HepG2 (cell line): Measurements from ENCODE around the gene SNX30. TPM values are rescaled to one million over a fixed set of nuclear protein-coding genes. Genes with fewer than 3 reads are reported as not detected.

Experiments
- ATAC-seq: fragments of 200-7000 bp; cut with Tn5 transposase; 3 replicates; pipeline ENCODE4 v1.9.1; 2020; ENCODE audit warnings: mild to moderate bottlenecking, moderate library complexity
- BruUV-seq: library from RNA; stranded (reverse); fragments of 400-500 nt; replicated peaks from 2 replicates; lab custom pipeline; 2021; lab: Mats Ljungman, UMichigan
- CTCF ChIA-PET: fragments of 300-600 bp; formaldehyde crosslinking; extraction: SDS; loops from one replicate; lab custom pipeline; 2021; ENCODE audit warnings: low total read pairs, inconsistent platforms, low intra/inter-chr PET ratio; lab: Yijun Ruan, JAX
- POLR2A ChIA-PET: fragments of 350-600 bp; sonication (Branson Sonifier 250); formaldehyde crosslinking; loops from one replicate; lab custom pipeline; 2020; ENCODE audit warnings: antibody characterized with exemption, inconsistent platforms; lab: Yijun Ruan, JAX
- DNase-seq: peaks from one replicate; pipeline ENCODE4 v3.0.0-alpha.2; 2015; ENCODE audit warnings: low spot score
- FAIRE-seq: peaks from 3 replicates; lab custom pipeline; 2011; peaks lifted over from hg19 to GRCh38; lab: Jason Lieb, UNC
- H2AFZ ChIP-seq: one replicate; pipeline ENCODE4 v1.6.1; 2011; ENCODE audit warnings: low read length, inconsistent platforms
- H3K27ac ChIP-seq: fragments of 300-600 bp; 3 replicates; pipeline ENCODE4 v1.8.0; 2011; ENCODE audit warnings: mixed run types, mild to moderate bottlenecking, mixed read lengths, low read length, inconsistent platforms; ENCODE audit not compliant: insufficient read depth; ENCODE audit errors: extremely low read length
- H3K27me3 ChIP-seq, 2 experiments: fragments of 200-600 bp in 1 of 2; 2 replicates in 1 of 2; 3 replicates in 1 of 2; pipeline versions ENCODE4 v1.6.0 to v1.8.0; 2011; ENCODE audit warnings: low read length in 2 of 2, mild to moderate bottlenecking in 2 of 2, moderate library complexity in 2 of 2, inconsistent platforms in 1 of 2; ENCODE audit not compliant: insufficient read depth in 2 of 2, control insufficient read depth in 1 of 2
- H3K36me3 ChIP-seq, 2 experiments: fragments of 200-600 bp in 1 of 2; replicated peaks in 1 of 2; 2 replicates in 1 of 2; 3 replicates in 1 of 2; pipeline versions ENCODE4 v1.5.1 to v1.8.0; 2011; ENCODE audit warnings: low read length in 2 of 2, inconsistent platforms in 1 of 2; ENCODE audit not compliant: insufficient read depth in 2 of 2, control insufficient read depth in 1 of 2
- H3K4me1 ChIP-seq: 2 replicates; pipeline ENCODE4 v1.5.1; 2012; ENCODE audit warnings: low read length, inconsistent platforms; ENCODE audit not compliant: insufficient read depth
- H3K4me2 ChIP-seq: 2 replicates; pipeline ENCODE4 v1.6.0; 2011; ENCODE audit warnings: low read depth, low read length, inconsistent platforms
- H3K4me3 ChIP-seq, 3 experiments: fragments of 200-600 bp in 1 of 3; sonication (generic), shearing (Covaris generic) in 1 of 3; replicated peaks in 1 of 3; 2 replicates each; pipeline ENCODE4 v1.5.1; 2011 to 2016; ENCODE audit warnings: low read length in 3 of 3, inconsistent platforms in 2 of 3, low read depth in 2 of 3, mild to moderate bottlenecking in 2 of 3, control low read depth in 1 of 3, mixed read lengths in 1 of 3; ENCODE audit not compliant: insufficient read depth in 1 of 3
- H3K79me2 ChIP-seq: one replicate; pipeline ENCODE4 v1.6.1; 2011; ENCODE audit warnings: low read length, inconsistent platforms; ENCODE audit not compliant: insufficient read depth
- H3K9ac ChIP-seq: 2 replicates; pipeline ENCODE4 v1.6.0; 2011; ENCODE audit warnings: mild to moderate bottlenecking, low read depth, low read length, inconsistent platforms; ENCODE audit not compliant: insufficient read depth
- H3K9me3 ChIP-seq: 2 replicates; pipeline ENCODE4 v1.5.1; 2012; ENCODE audit warnings: mild to moderate bottlenecking, low read length
- H4K20me1 ChIP-seq: 2 replicates; pipeline ENCODE4 v1.6.0; 2011; ENCODE audit warnings: inconsistent platforms, mild to moderate bottlenecking, low read length, moderate library complexity; ENCODE audit not compliant: insufficient read depth
- CBX5 ChIP-seq: sonication (generic); formaldehyde crosslinking; IDR thresholded peaks from 2 replicates; pipeline ENCODE4 v1.4.0; 2020; ENCODE audit warnings: missing genetic modification reagents, borderline replicate concordance
- ELF1 ChIP-seq: sonication (generic); formaldehyde crosslinking; IDR thresholded peaks from 2 replicates; pipeline ENCODE4 v1.4.0; 2020; ENCODE audit warnings: missing genetic modification reagents
- ERF ChIP-seq: IDR thresholded peaks from 2 replicates; pipeline ENCODE4 v1.6.1; 2018; ENCODE audit warnings: missing biosample characterization, missing genetic modification reagents
- KAT8 ChIP-seq: IDR thresholded peaks from 2 replicates; pipeline ENCODE4 v1.6.1; 2016; ENCODE audit warnings: missing genetic modification reagents, missing compliant biosample characterization
- KDM2A ChIP-seq: sonication (generic); formaldehyde crosslinking; IDR thresholded peaks from 2 replicates; pipeline ENCODE4 v1.4.0; 2020; ENCODE audit warnings: low read depth, missing genetic modification reagents, borderline replicate concordance
- KDM5A ChIP-seq: fragments of 200-600 bp; sonication (generic); IDR thresholded peaks from 2 replicates; pipeline ENCODE4 v1.7.0; 2018; ENCODE audit warnings: antibody characterized with exemption, mild to moderate bottlenecking, low read length, borderline replicate concordance
- KLF16 ChIP-seq, 2 experiments: sonication (generic) in 1 of 2; formaldehyde crosslinking in 1 of 2; IDR thresholded peaks; 2 replicates each; pipeline versions ENCODE4 v1.6.1 to v1.8.0; 2016 to 2023; ENCODE audit warnings: missing genetic modification reagents in 2 of 2, missing compliant biosample characterization in 1 of 2
- POGZ ChIP-seq: sonication (generic); formaldehyde crosslinking; IDR thresholded peaks from 2 replicates; pipeline ENCODE4 v1.4.0; 2020; ENCODE audit warnings: mild to moderate bottlenecking, missing genetic modification reagents
- SP140L ChIP-seq: sonication (generic); formaldehyde crosslinking; IDR thresholded peaks from 2 replicates; pipeline ENCODE4 v1.4.0; 2020; ENCODE audit warnings: missing genetic modification reagents, borderline replicate concordance
- ZNF570 ChIP-seq: sonication (generic); formaldehyde crosslinking; IDR thresholded peaks from 2 replicates; pipeline ENCODE4 v1.4.0; 2020; ENCODE audit warnings: mild to moderate bottlenecking, missing genetic modification reagents, borderline replicate concordance
- WGBS: methylation state at CpG from one replicate; pipeline ENCODE4 v1.1.6; 2017; ENCODE audit warnings: low lambda C conversion rate; 5-methylcytosine and 5-hydroxymethylcytosine counted together
- in situ Hi-C: cut with HindIII; loops from 2 replicates; pipeline ENCODE4 v1.10.0; 2017; ENCODE audit warnings: low pct_unique_long_range_greater_than_20kb; ENCODE audit not compliant: extremely low pct_ligation_motif_present
- intact Hi-C: fragments of 100-400 bp; cut with micrococcal nuclease; formaldehyde crosslinking; loops from one replicate; pipeline ENCODE4 v1.10.0; 2022; ENCODE audit not compliant: unreplicated experiment
- polyA plus RNA-seq, 8 experiments: library from polyadenylated mRNA; depleted of rRNA in 3 of 8; stranded (reverse) in 7 of 8; unstranded in 1 of 8; fragments of >200 nt; fragmentation: Illumina TruSeq in 4 of 8; extraction: Trizol in 4 of 8; gene quantifications; 2 replicates each; pipeline versions ENCODE4 v1.2.1 to v1.2.3, GENCODE V29; 2011 to 2016; ENCODE audit warnings: low read depth in 4 of 8, missing spikeins in 1 of 8, mixed read lengths in 1 of 8; ENCODE audit not compliant: insufficient read depth in 1 of 8
- total RNA-seq, 5 experiments: library from RNA; depleted of rRNA; stranded (reverse); fragments of >200 nt; fragmentation: Illumina TruSeq; extraction: Trizol; gene quantifications; 2 replicates each; pipeline ENCODE4 v1.2.3, GENCODE V29; 2016; ENCODE audit warnings: low read depth in 1 of 5

SNX30 gene
- total and polyA plus RNA-seq, 2 of the 13 experiments (the other 11 are each of a cell fraction or from before 2014, with no cell fraction given): 4.4 to 12.4 TPM

- no peak overlapping the region for H3K27ac ChIP-seq
- WGBS: 96% methylated on average over 4 of the region's 4 CpGs
- H3K9ac ChIP-seq: no peak overlapping the region
- no peaks in the 10 kb centered on the region for H3K9me3 ChIP-seq
- intact Hi-C loops (no loop called here), in situ Hi-C loops (no loop called here)
- ATAC-seq (no peak), FAIRE-seq (no peak), DNase-seq (no peak)
- H3K27me3 ChIP-seq: no peaks in the 10 kb centered on the region
- no peak overlapping the region for H3K4me3 ChIP-seq
- no peaks in the 10 kb centered on the region for H4K20me1 ChIP-seq
- H3K4me1 ChIP-seq: peaks cover 15% of the 10 kb centered on the region
- TF ChIP-seq ERF (CRISPR knock-in tag): no peak
- no peak for TF ChIP-seq ZNF570 (CRISPR knock-in tag)
- TF ChIP-seq KDM5A: no peak
- no peaks in the 10 kb centered on the region for H3K79me2 ChIP-seq
- no TSS peak for BruUV-seq
- H3K36me3 ChIP-seq: peaks cover 5 to 15% of the 10 kb centered on the region in 2 experiments
- ChIA-PET POLR2A (no interaction called here), CTCF (no interaction called here)
- H2AFZ ChIP-seq: no peak overlapping the region
- H3K4me2 ChIP-seq: no peak overlapping the region
Observed at GRCh38 chr9:112842555-112842954, 92.0 kb downstream of the SNX30 start.

- peak; percentile 79 for ATAC-seq
- no TSS peak for BruUV-seq
- Histone ChIP-seq H3K4me1 (peaks cover 15% of the 10 kb centered on the region), H3K4me3 (no peak overlapping the region), H3K36me3 (peaks cover 0 to 3% of the 10 kb centered on the region in 2 experiments; a peak in 3 of 5 replicates), H3K27me3 (no peaks in the 10 kb centered on the region), H3K9ac (no peak overlapping the region), H4K20me1 (no peaks in the 10 kb centered on the region), H3K9me3 (no peaks in the 10 kb centered on the region), H3K27ac (no peak overlapping the region), H3K4me2 (no peak overlapping the region; the same call in 1 of the 2 replicates), H2AFZ (no peak overlapping the region), H3K79me2 (no peaks in the 10 kb centered on the region)
- WGBS: 41% methylated on average over 14 of the region's 15 CpGs
- DNase-seq: peak; percentile 52
- ChIA-PET CTCF (interaction anchor here (1.1 to 3.1 kb wide), 4 partner anchors 25 to 60 kb away, joined by 3 to 48 read pairs (median 4); no protein-coding TSS in a partner anchor), POLR2A (no interaction called here)
- FAIRE-seq: peak; percentile 71
- in situ Hi-C loops: loop anchor here (5.0 kb wide), 1 partner anchor 47 kb away; the partner anchor contains the start of gene SLC46A2
- intact Hi-C loops: loop anchor here (1.0 kb wide), 1 partner anchor 58 kb away; no protein-coding TSS in a partner anchor
- TF ChIP-seq KAT8 (CRISPR knock-in tag) (peak; percentile 56; the same call in 1 of the 2 replicates), CBX5 (0 out of 2 replicates have a peak, but pooled peaks have one; percentile 37), ELF1 (CRISPR knock-in tag) (peak; percentile 44; the same call in 1 of the 2 replicates), KDM2A (CRISPR knock-in tag) (peak; percentile 47; the same call in 1 of the 2 replicates), POGZ (CRISPR knock-in tag) (peak; percentile 61; the same call in 1 of the 2 replicates), KLF16 (CRISPR knock-in tag; IDR thresholded peaks at IDR 0.05) (peak in 1 of 2 experiments; percentile 23; a peak in 1 of 4 replicates), SP140L (CRISPR knock-in tag) (peak; percentile 43; the same call in 1 of the 2 replicates)
Observed at GRCh38 chr9:112844771-112845542, 94.4 kb downstream of the SNX30 start.
